H1 (cell line): Measurements from ENCODE around the gene FHL2. TPM values are rescaled to one million over a fixed set of nuclear protein-coding genes. Genes with fewer than 3 reads are reported as not detected.

Experiments
- ASH2L ChIP-seq: fragments of 200-600, 300-600 bp; sonication (generic); IDR thresholded peaks from one replicate; pipeline ENCODE4 v1.7.1; 2017; ENCODE audit warnings: low read length
- BCL11A ChIP-seq, 2 experiments: IDR thresholded peaks; one replicate each; pipeline ENCODE4 v1.6.1; 2011; ENCODE audit warnings: low read depth in 2 of 2, low read length in 2 of 2, mild to moderate bottlenecking in 2 of 2
- EGR1 ChIP-seq: IDR thresholded peaks from 2 replicates; pipeline ENCODE4 v1.6.1; 2011; ENCODE audit warnings: low read depth, low read length, borderline replicate concordance
- EZH2 ChIP-seq: fragments of 200-600 bp; sonication (generic); IDR thresholded peaks from 2 replicates; pipeline ENCODE4 v1.7.1; 2012; ENCODE audit warnings: low read depth, mild to moderate bottlenecking, moderate library complexity, low read length, inconsistent platforms; ENCODE audit not compliant: severe bottlenecking
- KDM5A ChIP-seq: fragments of 200-600 bp; IDR thresholded peaks from 2 replicates; pipeline ENCODE4 v1.7.1; 2012; ENCODE audit warnings: mild to moderate bottlenecking, low read length, inconsistent platforms, mixed read lengths
- NANOG ChIP-seq: IDR thresholded peaks from 2 replicates; pipeline ENCODE4 v1.6.1; 2011; ENCODE audit warnings: low read length, low read depth, mild to moderate bottlenecking, inconsistent platforms; ENCODE audit not compliant: insufficient read depth, poor library complexity, severe bottlenecking
- POLR2A ChIP-seq, 2 experiments: IDR thresholded peaks; 1 replicate in 1 of 2; 2 replicates in 1 of 2; pipeline ENCODE4 v1.6.1; 2011; ENCODE audit warnings: low read depth in 2 of 2, low read length in 2 of 2, mild to moderate bottlenecking in 2 of 2; ENCODE audit errors: control extremely low read depth in 1 of 2
- POLR2AphosphoS5 ChIP-seq: IDR thresholded peaks from 2 replicates; pipeline ENCODE4 v1.6.1; 2011; ENCODE audit warnings: low read depth, low read length
- SP2 ChIP-seq: IDR thresholded peaks from 2 replicates; pipeline ENCODE4 v1.6.1; 2012; ENCODE audit warnings: mild to moderate bottlenecking, low read length, inconsistent platforms
- polyA plus RNA-seq, 7 experiments: library from polyadenylated mRNA; depleted of rRNA in 3 of 7; stranded (reverse) in 5 of 7; unstranded in 2 of 7; fragments of >200 nt in 5 of 7; fragments of 200-250 nt in 2 of 7; gene quantifications; 1 replicate in 5 of 7; 2 replicates in 1 of 7; 4 replicates in 1 of 7; pipeline versions ENCODE4 v1.2.1 to v1.2.3, GENCODE V29; 2011 to 2013; ENCODE audit warnings: missing spikeins in 2 of 7, mixed read lengths in 2 of 7
- total RNA-seq: library from RNA; stranded (reverse); fragmentation: NEBNext Ultra II Directional; extraction: Animal tissue kit (Norgen Biotek cat#: 25700); gene quantifications from 2 replicates; pipeline ENCODE4 v1.2.1, GENCODE V29; 2021
- TF ChIP-seq, protein P1 (sequence below): fragments of 300-600 bp; sonication (generic); IDR thresholded peaks from 2 replicates; pipeline ENCODE4 v1.7.1; 2012; ENCODE audit warnings: low read length, moderate library complexity, mild to moderate bottlenecking, inconsistent platforms; ENCODE audit not compliant: insufficient replicate concordance
- TF ChIP-seq, protein P2 (sequence below): IDR thresholded peaks from 2 replicates; pipeline ENCODE4 v1.6.1; 2011; ENCODE audit warnings: low read length, improper control_type of control experiment

FHL2 gene
- total and polyA plus RNA-seq, 2 of the 8 experiments (the other 6 are each of a cell fraction or from before 2014, with no cell fraction given): 33.2 to 64.3 TPM

DNA sequence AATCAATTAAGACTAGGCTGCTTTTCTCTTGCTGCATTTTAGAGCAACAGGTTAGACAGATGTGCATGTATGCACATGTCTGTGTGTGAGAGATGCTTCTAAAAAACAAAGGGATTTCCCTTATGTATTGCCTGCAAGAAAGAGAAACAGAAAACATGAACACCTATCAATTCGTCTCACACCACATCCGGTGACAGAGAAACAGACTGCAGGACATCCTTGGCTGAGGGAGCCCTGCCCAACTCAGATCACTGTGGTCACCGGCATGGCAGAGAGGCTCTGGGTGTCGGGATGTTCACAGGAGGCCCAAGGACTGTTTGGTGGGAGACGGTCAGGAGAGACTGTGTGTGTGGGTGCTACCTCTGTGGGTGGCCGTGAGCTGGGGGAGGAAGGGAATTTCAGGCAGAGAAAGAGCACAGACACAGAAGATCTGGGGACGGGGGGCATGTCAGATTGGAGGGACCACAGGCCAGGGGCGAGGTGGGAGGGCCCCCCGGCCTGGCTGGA, 24.9 kb downstream of the FHL2 start (continued):
- TF ChIP-seq, protein P1, sequence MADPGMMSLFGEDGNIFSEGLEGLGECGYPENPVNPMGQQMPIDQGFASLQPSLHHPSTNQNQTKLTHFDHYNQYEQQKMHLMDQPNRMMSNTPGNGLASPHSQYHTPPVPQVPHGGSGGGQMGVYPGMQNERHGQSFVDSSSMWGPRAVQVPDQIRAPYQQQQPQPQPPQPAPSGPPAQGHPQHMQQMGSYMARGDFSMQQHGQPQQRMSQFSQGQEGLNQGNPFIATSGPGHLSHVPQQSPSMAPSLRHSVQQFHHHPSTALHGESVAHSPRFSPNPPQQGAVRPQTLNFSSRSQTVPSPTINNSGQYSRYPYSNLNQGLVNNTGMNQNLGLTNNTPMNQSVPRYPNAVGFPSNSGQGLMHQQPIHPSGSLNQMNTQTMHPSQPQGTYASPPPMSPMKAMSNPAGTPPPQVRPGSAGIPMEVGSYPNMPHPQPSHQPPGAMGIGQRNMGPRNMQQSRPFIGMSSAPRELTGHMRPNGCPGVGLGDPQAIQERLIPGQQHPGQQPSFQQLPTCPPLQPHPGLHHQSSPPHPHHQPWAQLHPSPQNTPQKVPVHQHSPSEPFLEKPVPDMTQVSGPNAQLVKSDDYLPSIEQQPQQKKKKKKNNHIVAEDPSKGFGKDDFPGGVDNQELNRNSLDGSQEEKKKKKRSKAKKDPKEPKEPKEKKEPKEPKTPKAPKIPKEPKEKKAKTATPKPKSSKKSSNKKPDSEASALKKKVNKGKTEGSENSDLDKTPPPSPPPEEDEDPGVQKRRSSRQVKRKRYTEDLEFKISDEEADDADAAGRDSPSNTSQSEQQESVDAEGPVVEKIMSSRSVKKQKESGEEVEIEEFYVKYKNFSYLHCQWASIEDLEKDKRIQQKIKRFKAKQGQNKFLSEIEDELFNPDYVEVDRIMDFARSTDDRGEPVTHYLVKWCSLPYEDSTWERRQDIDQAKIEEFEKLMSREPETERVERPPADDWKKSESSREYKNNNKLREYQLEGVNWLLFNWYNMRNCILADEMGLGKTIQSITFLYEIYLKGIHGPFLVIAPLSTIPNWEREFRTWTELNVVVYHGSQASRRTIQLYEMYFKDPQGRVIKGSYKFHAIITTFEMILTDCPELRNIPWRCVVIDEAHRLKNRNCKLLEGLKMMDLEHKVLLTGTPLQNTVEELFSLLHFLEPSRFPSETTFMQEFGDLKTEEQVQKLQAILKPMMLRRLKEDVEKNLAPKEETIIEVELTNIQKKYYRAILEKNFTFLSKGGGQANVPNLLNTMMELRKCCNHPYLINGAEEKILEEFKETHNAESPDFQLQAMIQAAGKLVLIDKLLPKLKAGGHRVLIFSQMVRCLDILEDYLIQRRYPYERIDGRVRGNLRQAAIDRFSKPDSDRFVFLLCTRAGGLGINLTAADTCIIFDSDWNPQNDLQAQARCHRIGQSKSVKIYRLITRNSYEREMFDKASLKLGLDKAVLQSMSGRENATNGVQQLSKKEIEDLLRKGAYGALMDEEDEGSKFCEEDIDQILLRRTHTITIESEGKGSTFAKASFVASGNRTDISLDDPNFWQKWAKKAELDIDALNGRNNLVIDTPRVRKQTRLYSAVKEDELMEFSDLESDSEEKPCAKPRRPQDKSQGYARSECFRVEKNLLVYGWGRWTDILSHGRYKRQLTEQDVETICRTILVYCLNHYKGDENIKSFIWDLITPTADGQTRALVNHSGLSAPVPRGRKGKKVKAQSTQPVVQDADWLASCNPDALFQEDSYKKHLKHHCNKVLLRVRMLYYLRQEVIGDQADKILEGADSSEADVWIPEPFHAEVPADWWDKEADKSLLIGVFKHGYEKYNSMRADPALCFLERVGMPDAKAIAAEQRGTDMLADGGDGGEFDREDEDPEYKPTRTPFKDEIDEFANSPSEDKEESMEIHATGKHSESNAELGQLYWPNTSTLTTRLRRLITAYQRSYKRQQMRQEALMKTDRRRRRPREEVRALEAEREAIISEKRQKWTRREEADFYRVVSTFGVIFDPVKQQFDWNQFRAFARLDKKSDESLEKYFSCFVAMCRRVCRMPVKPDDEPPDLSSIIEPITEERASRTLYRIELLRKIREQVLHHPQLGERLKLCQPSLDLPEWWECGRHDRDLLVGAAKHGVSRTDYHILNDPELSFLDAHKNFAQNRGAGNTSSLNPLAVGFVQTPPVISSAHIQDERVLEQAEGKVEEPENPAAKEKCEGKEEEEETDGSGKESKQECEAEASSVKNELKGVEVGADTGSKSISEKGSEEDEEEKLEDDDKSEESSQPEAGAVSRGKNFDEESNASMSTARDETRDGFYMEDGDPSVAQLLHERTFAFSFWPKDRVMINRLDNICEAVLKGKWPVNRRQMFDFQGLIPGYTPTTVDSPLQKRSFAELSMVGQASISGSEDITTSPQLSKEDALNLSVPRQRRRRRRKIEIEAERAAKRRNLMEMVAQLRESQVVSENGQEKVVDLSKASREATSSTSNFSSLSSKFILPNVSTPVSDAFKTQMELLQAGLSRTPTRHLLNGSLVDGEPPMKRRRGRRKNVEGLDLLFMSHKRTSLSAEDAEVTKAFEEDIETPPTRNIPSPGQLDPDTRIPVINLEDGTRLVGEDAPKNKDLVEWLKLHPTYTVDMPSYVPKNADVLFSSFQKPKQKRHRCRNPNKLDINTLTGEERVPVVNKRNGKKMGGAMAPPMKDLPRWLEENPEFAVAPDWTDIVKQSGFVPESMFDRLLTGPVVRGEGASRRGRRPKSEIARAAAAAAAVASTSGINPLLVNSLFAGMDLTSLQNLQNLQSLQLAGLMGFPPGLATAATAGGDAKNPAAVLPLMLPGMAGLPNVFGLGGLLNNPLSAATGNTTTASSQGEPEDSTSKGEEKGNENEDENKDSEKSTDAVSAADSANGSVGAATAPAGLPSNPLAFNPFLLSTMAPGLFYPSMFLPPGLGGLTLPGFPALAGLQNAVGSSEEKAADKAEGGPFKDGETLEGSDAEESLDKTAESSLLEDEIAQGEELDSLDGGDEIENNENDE: no peak
- no peak for TF ChIP-seq EZH2
- no peak for TF ChIP-seq BCL11A (IDR thresholded peaks at IDR 0.05; ENCODE audit: low read depth in 2 of 2, low read length in 2 of 2)
- TF ChIP-seq SP2: no peak
- TF ChIP-seq KDM5A: no peak
- no peak for TF ChIP-seq NANOG
- TF ChIP-seq EGR1: no peak
- TF ChIP-seq, protein P2, sequence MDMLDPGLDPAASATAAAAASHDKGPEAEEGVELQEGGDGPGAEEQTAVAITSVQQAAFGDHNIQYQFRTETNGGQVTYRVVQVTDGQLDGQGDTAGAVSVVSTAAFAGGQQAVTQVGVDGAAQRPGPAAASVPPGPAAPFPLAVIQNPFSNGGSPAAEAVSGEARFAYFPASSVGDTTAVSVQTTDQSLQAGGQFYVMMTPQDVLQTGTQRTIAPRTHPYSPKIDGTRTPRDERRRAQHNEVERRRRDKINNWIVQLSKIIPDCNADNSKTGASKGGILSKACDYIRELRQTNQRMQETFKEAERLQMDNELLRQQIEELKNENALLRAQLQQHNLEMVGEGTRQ: no peak
- TF ChIP-seq ASH2L: no peak
- TF ChIP-seq POLR2AphosphoS5: no peak
- TF ChIP-seq POLR2A (IDR thresholded peaks at IDR 0.05; ENCODE audit: control extremely low read depth in 1 of 2, low read depth in 2 of 2, low read length in 2 of 2): no peak
